ENCODE measurements around the gene STAC2.

Gene STAC2

GRCh38 chr17:39209317-39210092 lies 16.2 kb downstream of the STAC2 start:
- peak; percentile 77 for DNase-seq

- DNase-seq: peak; percentile 21
These were observed 16.9 kb downstream of the STAC2 start for GRCh38 chr17:39208893-39209292.

GRCh38 chr17:39208136-39208535 lies 17.6 kb downstream of the STAC2 start:
- DNase-seq: peak; percentile 30

GRCh38 chr17:39205112-39205526 lies 20.6 kb downstream of the STAC2 start:
- no peak for DNase-seq

- DNase-seq: no peak
These were observed 21.5 kb downstream of the STAC2 start for GRCh38 chr17:39204245-39204644.

GRCh38 chr17:39200957-39201510 lies 24.7 kb downstream of the STAC2 start:
- no peak for DNase-seq

GRCh38 chr17:39200070-39200879 lies 25.5 kb downstream of the STAC2 start, which contains the start of gene RPL19:
Gene RPL19 (plus strand): TSS chr17:39200283. CDS start chr17:39200345, 62 bp downstream.
- peak; percentile 84 for DNase-seq

- DNase-seq: peak; percentile 90
These were observed 26.0 kb downstream of the STAC2 start for GRCh38 chr17:39199820-39200069.

GRCh38 chr17:39198186-39198566 lies 27.6 kb downstream of the STAC2 start:
- DNase-seq: no peak

GRCh38 chr17:39197380-39198185 lies 28.2 kb downstream of the STAC2 start, which contains the start of gene CACNB1:
Gene CACNB1 (minus strand): TSS chr17:39197669. CDS start chr17:39197495, 174 bp downstream.
- DNase-seq: peak; percentile 86

- DNase-seq: peak; percentile 21
These were observed 28.9 kb downstream of the STAC2 start for GRCh38 chr17:39196808-39197291.

GRCh38 chr17:39196241-39196807 lies 29.4 kb downstream of the STAC2 start:
- no peak for DNase-seq

GRCh38 chr17:39195568-39196160 lies 30.1 kb downstream of the STAC2 start:
- peak; percentile 13 for DNase-seq

- DNase-seq: no peak
These were observed 30.7 kb downstream of the STAC2 start for GRCh38 chr17:39194985-39195524.

GRCh38 chr17:39194089-39194984 lies 31.4 kb downstream of the STAC2 start:
- no peak for DNase-seq

- no peak for DNase-seq
These were observed 32.4 kb downstream of the STAC2 start for GRCh38 chr17:39193346-39193745.

GRCh38 chr17:39192901-39193300 lies 32.8 kb downstream of the STAC2 start:
- no peak for DNase-seq

- no peak for DNase-seq
These were observed 33.8 kb downstream of the STAC2 start for GRCh38 chr17:39191750-39192510.

GRCh38 chr17:39187152-39187830 lies 38.5 kb downstream of the STAC2 start:
- no peak for DNase-seq
